ENCODE measurements around the gene TMEM119. TPM values are rescaled to one million over a fixed set of nuclear protein-coding genes. Genes with fewer than 3 reads are reported as not detected.
A peak's percentile ranks its signal among the peaks of the same experiment; 100 is the strongest.

TMEM119 gene
- total RNA-seq, 2 experiments from 2014 or later: 2.1 to 2.6 TPM

GRCh38 chr12:108645686-108646599, 48.1 kb upstream of the TMEM119 start:
- DNase-seq (no peak), ATAC-seq (ENCODE audit: poor library complexity) (peak; percentile 29)
- no peaks in the 10 kb centered on the region for H3K9me3 ChIP-seq (ENCODE audit: control insufficient read depth in 1 of 2, insufficient read depth in 1 of 2, low read length in 2 of 2)
- no peaks in the 10 kb centered on the region for H3K27me3 Mint-ChIP-seq
- H3K4me1 Mint-ChIP-seq (ENCODE audit: low read depth): peaks cover 31% of the 10 kb centered on the region
- H3K27me3 ChIP-seq (ENCODE audit: control insufficient read depth in 1 of 2, insufficient read depth in 2 of 2, low read length in 2 of 2): no peaks in the 10 kb centered on the region
- H3K36me3 ChIP-seq (ENCODE audit: insufficient read depth, low read length): no peaks in the 10 kb centered on the region
- intact Hi-C loops (cut with DNase I, micrococcal nuclease): no loop called here
- no peak overlapping the region for H3K4me3 ChIP-seq (ENCODE audit: low read length)
- no peaks in the 10 kb centered on the region for H3K9me3 Mint-ChIP-seq
- TF ChIP-seq CTCF (IDR thresholded peaks at IDR 0.05): no peak
- CTCF ChIA-PET: interaction anchor here (1.7 to 2.3 kb wide), 5 partner anchors 11 to 158 kb away, joined by 5 to 16 read pairs (median 8); partner anchors contain the start of gene SELPLG
- peaks cover 32% of the 10 kb centered on the region for H3K4me1 ChIP-seq (ENCODE audit: insufficient read depth, low read length)
- no peaks in the 10 kb centered on the region for H3K36me3 Mint-ChIP-seq (ENCODE audit: low read depth)
- POLR2A ChIA-PET: interaction anchor here (0.8 to 4.4 kb wide), 11 partner anchors 12 to 211 kb away, joined by 3 to 70 read pairs (median 4); partner anchors contain the start of genes ISCU, SART3, SELPLG and SSH1
- H3K27ac ChIP-seq (ENCODE audit: low read depth in 1 of 2, low read length in 2 of 2): peak overlapping the region in 1 of 2 donors; percentile 18
- H3K4me3 Mint-ChIP-seq: peak overlapping the region; percentile 68
- peak overlapping the region; percentile 80 for H3K27ac Mint-ChIP-seq

- CTCF ChIA-PET: interaction anchor here (1.2 kb wide), 1 partner anchor 20 kb away, joined by 5 read pairs; no protein-coding TSS in a partner anchor
- ATAC-seq (ENCODE audit: poor library complexity): no peak
- Histone ChIP-seq H3K36me3 (ENCODE audit: insufficient read depth, low read length) (no peaks in the 10 kb centered on the region), H3K9me3 (ENCODE audit: control insufficient read depth in 1 of 2, insufficient read depth in 1 of 2, low read length in 2 of 2) (no peaks in the 10 kb centered on the region), H3K4me3 (ENCODE audit: low read length) (no peak overlapping the region), H3K4me1 (ENCODE audit: insufficient read depth, low read length) (peaks cover 36% of the 10 kb centered on the region), H3K27ac (ENCODE audit: low read depth in 1 of 2, low read length in 2 of 2) (no peak overlapping the region), H3K27me3 (ENCODE audit: control insufficient read depth in 1 of 2, insufficient read depth in 2 of 2, low read length in 2 of 2) (no peaks in the 10 kb centered on the region)
- H3K9me3 Mint-ChIP-seq: no peaks in the 10 kb centered on the region
- DNase-seq: no peak
- no peaks in the 10 kb centered on the region for H3K27me3 Mint-ChIP-seq
- POLR2A ChIA-PET: interaction anchor here (4.4 kb wide), 1 partner anchor 11 kb away, joined by 70 read pairs; the partner anchor contains the start of gene SELPLG
- intact Hi-C loops (cut with DNase I, micrococcal nuclease): no loop called here
- peak overlapping the region; percentile 80 for H3K27ac Mint-ChIP-seq
- H3K36me3 Mint-ChIP-seq (ENCODE audit: low read depth): no peaks in the 10 kb centered on the region
- TF ChIP-seq CTCF (IDR thresholded peaks at IDR 0.05): no peak
- H3K4me3 Mint-ChIP-seq: no peak overlapping the region
- peaks cover 31% of the 10 kb centered on the region for H3K4me1 Mint-ChIP-seq (ENCODE audit: low read depth)
These were observed 46.9 kb upstream of the TMEM119 start for GRCh38 chr12:108644811-108645120.

GRCh38 chr12:108643941-108644810, 46.3 kb upstream of the TMEM119 start:
- H3K27me3 ChIP-seq (ENCODE audit: control insufficient read depth in 1 of 2, insufficient read depth in 2 of 2, low read length in 2 of 2): no peaks in the 10 kb centered on the region
- H3K36me3 Mint-ChIP-seq (ENCODE audit: low read depth): no peaks in the 10 kb centered on the region
- no peaks in the 10 kb centered on the region for H3K9me3 Mint-ChIP-seq
- H3K4me1 ChIP-seq (ENCODE audit: insufficient read depth, low read length): peaks cover 36% of the 10 kb centered on the region
- no peak overlapping the region for H3K4me3 ChIP-seq (ENCODE audit: low read length)
- TF ChIP-seq CTCF (IDR thresholded peaks at IDR 0.05): no peak
- ChIA-PET POLR2A (interaction anchor here (4.4 kb wide), 1 partner anchor 10 kb away, joined by 70 read pairs; the partner anchor contains the start of gene SELPLG), CTCF (interaction anchor here (1.2 kb wide), 1 partner anchor 21 kb away, joined by 5 read pairs; no protein-coding TSS in a partner anchor)
- intact Hi-C loops (cut with DNase I, micrococcal nuclease): no loop called here
- H3K27ac ChIP-seq (ENCODE audit: low read depth in 1 of 2, low read length in 2 of 2): no peak overlapping the region
- no peaks in the 10 kb centered on the region for H3K27me3 Mint-ChIP-seq
- peaks cover 31% of the 10 kb centered on the region for H3K4me1 Mint-ChIP-seq (ENCODE audit: low read depth)
- H3K27ac Mint-ChIP-seq: no peak overlapping the region
- no peak overlapping the region for H3K4me3 Mint-ChIP-seq
- no peaks in the 10 kb centered on the region for H3K9me3 ChIP-seq (ENCODE audit: control insufficient read depth in 1 of 2, insufficient read depth in 1 of 2, low read length in 2 of 2)
- no peak for DNase-seq
- H3K36me3 ChIP-seq (ENCODE audit: insufficient read depth, low read length): no peaks in the 10 kb centered on the region
- ATAC-seq (ENCODE audit: poor library complexity): no peak

Data from CD4-positive, alpha-beta T cell (primary cell).